ENCODE results near the gene EIF3L. TPM values are rescaled to one million over a fixed set of nuclear protein-coding genes. Genes with fewer than 3 reads are reported as not detected.
A peak's percentile ranks its signal among the peaks of the same experiment; 100 is the strongest.

Gene EIF3L
- total and polyA plus RNA-seq, 9 of the 15 experiments (the other 6 are each of a cell fraction or from before 2014, with no cell fraction given), result 257 to 699 (median 368) TPM

DNA sequence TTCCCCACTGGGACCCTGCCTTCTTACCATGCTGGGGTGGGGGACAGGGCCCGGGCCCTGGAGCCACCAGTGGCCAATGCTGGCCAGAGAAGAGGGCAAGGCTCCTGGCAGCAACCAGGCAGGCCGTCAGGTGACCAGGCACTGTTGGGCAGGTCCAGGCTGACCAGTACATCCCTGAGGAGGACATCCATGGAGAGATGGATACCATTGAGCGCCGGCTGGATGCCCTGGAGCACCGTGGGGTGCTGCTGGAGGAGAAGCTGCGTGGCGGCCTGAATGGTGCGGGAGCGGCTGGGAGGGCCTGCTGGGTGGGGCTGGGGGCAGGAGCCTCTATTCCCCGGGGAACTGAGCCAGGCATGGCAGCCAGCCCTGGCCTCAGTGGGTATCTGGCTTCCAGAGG, 83.2 kb downstream of the EIF3L start:
- WGBS (ENCODE audit: insufficient coverage, low coverage, missing lambda C conversion rate), result 81% methylated on average over 5 of the region's 10 CpGs
- Histone ChIP-seq H3K4me2 (ENCODE audit: insufficient read depth, low read length) (no peak overlapping the region), H3K79me2 (ENCODE audit: control insufficient read depth, insufficient read depth, low read length) (no peaks in the 10 kb centered on the region), H3K4me3 (no peak overlapping the region), H3K9me1 (ENCODE audit: control insufficient read depth, insufficient read depth, low read length) (no peaks in the 10 kb centered on the region), H2AFZ (ENCODE audit: low read depth, low read length) (no peak overlapping the region), H3K36me3 (ENCODE audit: control insufficient read depth, insufficient read depth, low read length) (peaks cover 6% of the 10 kb centered on the region; the same call in 1 of the 3 replicates), H4K20me1 (replicated peaks; ENCODE audit: control insufficient read depth, insufficient read depth, low read length) (no peaks in the 10 kb centered on the region), H3K4me1 (replicated peaks in 1 of 2; ENCODE audit: control insufficient read depth in 2 of 2, insufficient read depth in 2 of 2, low read length in 2 of 2) (peaks cover 9 to 26% of the 10 kb centered on the region in 2 experiments; a peak in 4 of 5 replicates), H3K27ac (ENCODE audit: extremely low read depth, low read depth, low read length) (no peak overlapping the region), H3K9ac (ENCODE audit: insufficient read depth in 1 of 2, low read depth in 2 of 2, low read length in 2 of 2) (no peak overlapping the region), H3K9me3 (replicated peaks; ENCODE audit: control insufficient read depth, insufficient read depth, low read depth, low read length) (no peaks in the 10 kb centered on the region), H3K27me3 (ENCODE audit: control insufficient read depth in 2 of 2, insufficient read depth in 2 of 2, low read length in 2 of 2) (no peaks in the 10 kb centered on the region)
- CTCF ChIA-PET (ENCODE audit: low intra/inter-chr PET ratio), result no interaction called here
- ATAC-seq (no peak), DNase-seq (ENCODE audit: extremely low read depth in 1 of 4, low spot score in 3 of 4) (no peak), FAIRE-seq (no peak)
- BruUV-seq (replicated peaks), result no TSS peak
- no peak for TF ChIP-seq CHCHD3 (CRISPR knock-in tag; IDR thresholded peaks at IDR 0.05)
- TF ChIP-seq, protein P1, sequence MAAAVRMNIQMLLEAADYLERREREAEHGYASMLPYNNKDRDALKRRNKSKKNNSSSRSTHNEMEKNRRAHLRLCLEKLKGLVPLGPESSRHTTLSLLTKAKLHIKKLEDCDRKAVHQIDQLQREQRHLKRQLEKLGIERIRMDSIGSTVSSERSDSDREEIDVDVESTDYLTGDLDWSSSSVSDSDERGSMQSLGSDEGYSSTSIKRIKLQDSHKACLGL (CRISPR knock-in tag; IDR thresholded peaks at IDR 0.05; ENCODE audit: borderline replicate concordance, poor library complexity, severe bottlenecking), result no peak
- in situ Hi-C loops (cut with MboI), result no loop called here
- POLR2A ChIA-PET, result interaction anchor here (0.5 to 2.0 kb wide), 3 partner anchors 22 to 370 kb away, joined by 3 to 4 read pairs (median 4); no protein-coding TSS in a partner anchor
- intact Hi-C loops (cut with micrococcal nuclease), result no loop called here

DNA sequence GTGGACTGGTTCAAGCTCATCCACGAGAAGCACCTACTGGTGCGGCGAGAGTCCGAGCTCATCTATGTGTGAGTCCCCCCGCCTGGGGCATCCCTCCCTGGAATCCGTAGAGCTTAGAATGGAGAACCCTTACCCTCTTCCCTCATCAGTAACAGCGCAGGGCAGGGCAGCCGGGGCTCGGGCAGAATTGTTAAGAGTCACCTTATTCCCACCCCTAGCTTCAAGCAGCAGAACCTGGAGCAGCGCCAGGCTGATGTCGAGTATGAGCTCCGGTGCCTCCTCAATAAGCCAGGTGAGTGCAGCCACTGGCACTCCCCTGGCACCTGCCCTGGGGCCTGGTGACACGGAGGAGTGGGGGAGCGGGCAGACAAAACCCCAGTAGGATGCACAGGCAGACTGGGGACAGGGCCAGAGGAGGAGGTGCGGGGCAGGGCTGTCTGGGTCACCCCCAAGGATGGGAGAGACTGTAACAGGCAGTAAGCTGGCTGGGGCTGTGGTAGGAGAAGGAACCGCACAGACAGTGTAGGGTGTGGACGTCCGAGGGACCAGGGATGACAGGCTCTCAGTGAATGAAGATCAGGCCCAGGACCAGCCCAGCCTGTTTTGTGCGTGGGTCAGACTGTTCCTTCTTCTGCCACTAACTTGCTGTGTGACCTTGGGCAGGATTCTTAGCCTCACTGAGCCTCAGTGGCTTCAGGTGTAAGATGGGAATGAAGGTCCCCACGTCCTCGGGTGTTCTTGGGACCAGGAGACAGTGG, 83.8 kb downstream of the EIF3L start:
- H3K4me1 ChIP-seq (replicated peaks in 1 of 2; ENCODE audit: control insufficient read depth in 2 of 2, insufficient read depth in 2 of 2, low read length in 2 of 2), result peaks cover 9 to 24% of the 10 kb centered on the region in 2 experiments; a peak in 4 of 5 replicates
- peak overlapping the region in 1 of 2 experiments; percentile 38; a peak in 1 of 4 replicates for H3K9ac ChIP-seq (ENCODE audit: insufficient read depth in 1 of 2, low read depth in 2 of 2, low read length in 2 of 2)
- no peak overlapping the region for H3K4me3 ChIP-seq
- no peak overlapping the region for H3K4me2 ChIP-seq (ENCODE audit: insufficient read depth, low read length)
- intact Hi-C loops (cut with micrococcal nuclease) (no loop called here), in situ Hi-C loops (cut with MboI) (no loop called here)
- ChIA-PET CTCF (ENCODE audit: low intra/inter-chr PET ratio) (interaction anchor here (0.5 to 1.4 kb wide), 3 partner anchors 45 to 141 kb away, joined by 3 to 5 read pairs (median 3); no protein-coding TSS in a partner anchor), POLR2A (interaction anchor here (0.6 to 2.0 kb wide), 3 partner anchors 23 to 69 kb away, joined by 3 to 4 read pairs (median 4); no protein-coding TSS in a partner anchor)
- no peaks in the 10 kb centered on the region for H4K20me1 ChIP-seq (replicated peaks; ENCODE audit: control insufficient read depth, insufficient read depth, low read length)
- no peaks in the 10 kb centered on the region for H3K9me1 ChIP-seq (ENCODE audit: control insufficient read depth, insufficient read depth, low read length)
- BruUV-seq (replicated peaks), result no TSS peak
- peaks cover 5% of the 10 kb centered on the region; the same call in 1 of the 3 replicates for H3K36me3 ChIP-seq (ENCODE audit: control insufficient read depth, insufficient read depth, low read length)
- DNase-seq (ENCODE audit: extremely low read depth in 1 of 4, low spot score in 3 of 4), result no peak
- peak overlapping the region; percentile 4; the same call in 1 of the 3 replicates for H3K27ac ChIP-seq (ENCODE audit: extremely low read depth, low read depth, low read length)
- no peak for ATAC-seq
- no peaks in the 10 kb centered on the region for H3K27me3 ChIP-seq (ENCODE audit: control insufficient read depth in 2 of 2, insufficient read depth in 2 of 2, low read length in 2 of 2)
- no peaks in the 10 kb centered on the region for H3K9me3 ChIP-seq (replicated peaks; ENCODE audit: control insufficient read depth, insufficient read depth, low read depth, low read length)
- no peak for FAIRE-seq
- WGBS (ENCODE audit: insufficient coverage, low coverage, missing lambda C conversion rate), result 76% methylated on average over 15 of the region's 21 CpGs
- no peaks in the 10 kb centered on the region for H3K79me2 ChIP-seq (ENCODE audit: control insufficient read depth, insufficient read depth, low read length)
- H2AFZ ChIP-seq (ENCODE audit: low read depth, low read length), result no peak overlapping the region
- no peak for TF ChIP-seq PHF8 (IDR thresholded peaks at IDR 0.05; ENCODE audit: borderline replicate concordance, low read length)
- no peak for TF ChIP-seq RCOR1 (IDR thresholded peaks at IDR 0.05; ENCODE audit: borderline replicate concordance in 1 of 2, low read depth in 2 of 2, low read length in 2 of 2)
- TF ChIP-seq, protein P2, sequence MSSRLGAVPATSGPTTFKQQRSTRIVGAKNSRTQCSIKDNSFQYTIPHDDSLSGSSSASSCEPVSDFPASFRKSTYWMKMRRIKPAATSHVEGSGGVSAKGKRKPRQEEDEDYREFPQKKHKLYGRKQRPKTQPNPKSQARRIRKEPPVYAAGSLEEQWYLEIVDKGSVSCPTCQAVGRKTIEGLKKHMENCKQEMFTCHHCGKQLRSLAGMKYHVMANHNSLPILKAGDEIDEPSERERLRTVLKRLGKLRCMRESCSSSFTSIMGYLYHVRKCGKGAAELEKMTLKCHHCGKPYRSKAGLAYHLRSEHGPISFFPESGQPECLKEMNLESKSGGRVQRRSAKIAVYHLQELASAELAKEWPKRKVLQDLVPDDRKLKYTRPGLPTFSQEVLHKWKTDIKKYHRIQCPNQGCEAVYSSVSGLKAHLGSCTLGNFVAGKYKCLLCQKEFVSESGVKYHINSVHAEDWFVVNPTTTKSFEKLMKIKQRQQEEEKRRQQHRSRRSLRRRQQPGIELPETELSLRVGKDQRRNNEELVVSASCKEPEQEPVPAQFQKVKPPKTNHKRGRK (tag; IDR thresholded peaks at IDR 0.05), result no peak
- TF ChIP-seq, protein P3, sequence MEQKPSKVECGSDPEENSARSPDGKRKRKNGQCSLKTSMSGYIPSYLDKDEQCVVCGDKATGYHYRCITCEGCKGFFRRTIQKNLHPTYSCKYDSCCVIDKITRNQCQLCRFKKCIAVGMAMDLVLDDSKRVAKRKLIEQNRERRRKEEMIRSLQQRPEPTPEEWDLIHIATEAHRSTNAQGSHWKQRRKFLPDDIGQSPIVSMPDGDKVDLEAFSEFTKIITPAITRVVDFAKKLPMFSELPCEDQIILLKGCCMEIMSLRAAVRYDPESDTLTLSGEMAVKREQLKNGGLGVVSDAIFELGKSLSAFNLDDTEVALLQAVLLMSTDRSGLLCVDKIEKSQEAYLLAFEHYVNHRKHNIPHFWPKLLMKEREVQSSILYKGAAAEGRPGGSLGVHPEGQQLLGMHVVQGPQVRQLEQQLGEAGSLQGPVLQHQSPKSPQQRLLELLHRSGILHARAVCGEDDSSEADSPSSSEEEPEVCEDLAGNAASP (IDR thresholded peaks at IDR 0.05), result no peak
- TF ChIP-seq ZNF263 (CRISPR knock-in tag; IDR thresholded peaks at IDR 0.05; ENCODE audit: borderline replicate concordance), result no peak

Data from K562 (cell line).